ENCODE measurements around the gene SLC24A4. TPM values are rescaled to one million over a fixed set of nuclear protein-coding genes. Genes with fewer than 3 reads are reported as not detected.

Gene SLC24A4
- total RNA-seq, 4 donors from 2014 or later, result 6.9 to 15.1 (median 8.3) TPM

DNA sequence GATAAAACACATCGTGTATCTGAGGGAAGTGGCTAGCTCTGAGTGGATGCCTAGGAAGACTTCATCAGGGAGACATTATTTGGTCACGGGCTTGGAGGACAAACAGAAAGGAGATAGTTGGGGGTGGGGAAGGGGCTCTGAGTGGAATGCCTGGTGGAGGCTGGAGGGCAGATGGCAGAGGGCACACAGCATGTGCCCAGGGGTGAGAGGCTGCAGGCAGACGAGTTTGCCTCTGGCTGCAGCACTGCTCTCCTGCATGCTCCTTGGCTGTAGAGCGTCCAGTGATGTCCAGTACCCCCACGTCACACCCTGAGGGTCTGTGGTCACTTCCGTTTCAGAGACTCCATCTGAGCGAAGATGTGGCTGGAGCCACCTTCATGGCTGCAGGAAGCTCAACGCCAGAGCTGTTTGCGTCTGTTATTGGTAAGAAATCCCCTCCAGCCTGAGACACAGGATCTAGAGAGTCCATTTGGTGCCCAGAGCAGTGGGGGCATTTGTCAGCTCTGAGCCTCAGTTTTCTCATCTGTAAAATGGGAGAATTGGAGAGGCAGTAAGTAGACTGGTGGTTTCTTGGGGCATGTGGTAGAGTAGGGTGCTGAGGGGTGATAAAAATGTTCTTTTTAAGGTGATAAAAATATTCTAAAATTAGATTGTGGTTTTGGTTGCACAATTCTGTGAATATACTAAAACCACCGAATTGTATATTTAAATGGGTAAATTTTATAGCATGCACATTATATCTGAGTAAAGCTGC, 119.0 kb downstream of the SLC24A4 start:
- TF ChIP-seq POLR2A (IDR thresholded peaks at IDR 0.05), result no peak
- TF ChIP-seq, protein P1, sequence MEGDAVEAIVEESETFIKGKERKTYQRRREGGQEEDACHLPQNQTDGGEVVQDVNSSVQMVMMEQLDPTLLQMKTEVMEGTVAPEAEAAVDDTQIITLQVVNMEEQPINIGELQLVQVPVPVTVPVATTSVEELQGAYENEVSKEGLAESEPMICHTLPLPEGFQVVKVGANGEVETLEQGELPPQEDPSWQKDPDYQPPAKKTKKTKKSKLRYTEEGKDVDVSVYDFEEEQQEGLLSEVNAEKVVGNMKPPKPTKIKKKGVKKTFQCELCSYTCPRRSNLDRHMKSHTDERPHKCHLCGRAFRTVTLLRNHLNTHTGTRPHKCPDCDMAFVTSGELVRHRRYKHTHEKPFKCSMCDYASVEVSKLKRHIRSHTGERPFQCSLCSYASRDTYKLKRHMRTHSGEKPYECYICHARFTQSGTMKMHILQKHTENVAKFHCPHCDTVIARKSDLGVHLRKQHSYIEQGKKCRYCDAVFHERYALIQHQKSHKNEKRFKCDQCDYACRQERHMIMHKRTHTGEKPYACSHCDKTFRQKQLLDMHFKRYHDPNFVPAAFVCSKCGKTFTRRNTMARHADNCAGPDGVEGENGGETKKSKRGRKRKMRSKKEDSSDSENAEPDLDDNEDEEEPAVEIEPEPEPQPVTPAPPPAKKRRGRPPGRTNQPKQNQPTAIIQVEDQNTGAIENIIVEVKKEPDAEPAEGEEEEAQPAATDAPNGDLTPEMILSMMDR (IDR thresholded peaks at IDR 0.05), result no peak
- no peak for TF ChIP-seq EP300 (IDR thresholded peaks at IDR 0.05)
- no peaks in the 10 kb centered on the region for H3K36me3 ChIP-seq
- H3K27me3 ChIP-seq, result no peaks in the 10 kb centered on the region
- H3K9me3 ChIP-seq, result peaks cover 0 to 6% (median 0%) of the 10 kb centered on the region in 4 donors
- peaks cover 0 to 17% (median 4%) of the 10 kb centered on the region in 4 donors for H3K4me1 ChIP-seq
- peak overlapping the region in 2 of 4 donors; percentile 83 to 88 for H3K27ac ChIP-seq
- DNase-seq (ENCODE audit: low spot score in 2 of 2), result no peak
- WGBS, 2 donors, result 90 to 91% methylated on average over 10 of the region's 10 CpGs
- H3K4me3 ChIP-seq, result no peak overlapping the region

DNA sequence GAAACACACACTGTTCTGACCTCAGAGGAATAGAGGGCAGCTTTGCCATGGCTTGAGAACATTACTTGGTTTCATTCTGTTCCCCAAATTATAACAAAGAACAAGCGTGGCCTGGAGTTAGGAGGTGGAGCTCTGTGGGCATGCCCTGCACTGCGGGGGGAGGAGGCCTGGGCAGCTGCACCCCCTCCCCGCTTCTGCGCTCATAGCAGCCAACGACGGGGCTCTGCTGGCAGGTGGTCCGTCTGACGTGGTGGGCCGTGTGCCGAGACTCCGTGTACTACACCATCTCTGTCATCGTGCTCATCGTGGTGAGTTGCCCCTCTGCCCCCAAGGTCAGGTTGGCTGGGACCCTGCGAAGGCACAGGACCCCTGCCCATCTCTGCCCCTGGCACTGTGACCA, 120.2 kb downstream of the SLC24A4 start:
- H3K9me3 ChIP-seq, result peaks cover 0 to 6% (median 0%) of the 10 kb centered on the region in 4 donors
- peak overlapping the region in 3 of 4 donors; percentile 11 to 38 (median 14) for H3K4me3 ChIP-seq
- H3K27me3 ChIP-seq, result no peaks in the 10 kb centered on the region
- H3K4me1 ChIP-seq, result peaks cover 0 to 17% (median 4%) of the 10 kb centered on the region in 4 donors
- TF ChIP-seq EP300 (IDR thresholded peaks at IDR 0.05) (peak in 1 of 2 donors; percentile 58), POLR2A (IDR thresholded peaks at IDR 0.05) (no peak)
- TF ChIP-seq, protein P1 (IDR thresholded peaks at IDR 0.05), result no peak
- 69 to 74% methylated on average over 5 to 14 of the region's 14 CpGs for WGBS, 2 donors
- H3K27ac ChIP-seq, result peak overlapping the region; percentile 59 to 88 (median 81)
- DNase-seq (ENCODE audit: low spot score in 2 of 2), result no peak
- H3K36me3 ChIP-seq, result peaks cover 0 to 6% (median 0%) of the 10 kb centered on the region in 3 donors

DNA sequence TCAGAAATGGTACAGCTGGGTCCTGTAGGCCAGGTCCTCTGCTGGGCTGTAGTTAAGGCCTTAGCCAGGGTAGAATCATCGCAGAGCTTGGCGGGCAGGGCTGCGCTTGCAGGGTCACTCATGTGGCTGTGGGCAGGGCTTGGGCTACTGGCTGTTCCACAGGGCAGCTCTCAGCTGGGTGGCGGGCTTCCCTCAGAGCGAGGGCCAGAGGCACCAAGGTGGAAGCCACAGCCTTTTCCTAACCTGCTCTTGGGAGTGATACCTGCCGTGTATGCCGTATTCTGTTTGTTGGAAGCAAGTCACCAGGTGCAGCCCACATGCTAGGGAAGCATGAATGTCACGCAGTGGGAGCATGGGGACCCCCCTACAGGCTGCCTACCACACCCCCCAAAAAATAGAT, 120.8 kb downstream of the SLC24A4 start:
- H3K4me3 ChIP-seq, result peak overlapping the region in 3 of 4 donors; percentile 11 to 38 (median 14)
- 75 to 78% methylated on average over 8 of the region's 8 CpGs for WGBS, 2 donors
- H3K27me3 ChIP-seq, result no peaks in the 10 kb centered on the region
- peaks cover 0 to 6% (median 0%) of the 10 kb centered on the region in 3 donors for H3K36me3 ChIP-seq
- TF ChIP-seq, protein P1 (IDR thresholded peaks at IDR 0.05), result no peak
- TF ChIP-seq POLR2A (IDR thresholded peaks at IDR 0.05) (no peak), EP300 (IDR thresholded peaks at IDR 0.05) (no peak)
- H3K27ac ChIP-seq, result peak overlapping the region; percentile 59 to 88 (median 81)
- H3K4me1 ChIP-seq, result peaks cover 0 to 17% (median 4%) of the 10 kb centered on the region in 4 donors
- peaks cover 0 to 6% (median 0%) of the 10 kb centered on the region in 4 donors for H3K9me3 ChIP-seq
- DNase-seq (ENCODE audit: low spot score in 2 of 2), result no peak

DNA sequence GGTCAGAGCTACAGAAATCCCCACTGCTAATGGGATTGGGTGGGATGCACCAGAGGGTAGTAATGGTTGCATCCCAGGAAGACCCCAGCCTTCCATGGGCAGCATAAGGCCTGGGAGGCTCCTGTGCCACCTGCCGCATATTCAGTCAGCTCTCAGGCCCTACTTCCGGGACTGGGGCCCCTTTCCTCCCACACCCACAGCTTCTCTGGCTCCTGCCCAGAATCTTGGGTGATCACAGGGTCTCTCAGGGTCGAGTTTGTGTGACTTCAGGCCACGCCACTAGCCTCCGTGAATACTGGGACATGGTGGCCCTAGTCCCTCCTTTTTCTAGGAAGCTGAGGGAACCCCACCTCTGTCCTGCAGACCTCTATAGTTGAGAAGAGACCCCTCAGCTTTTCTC, 123.8 kb downstream of the SLC24A4 start:
- 60 to 87% methylated on average over 2 to 5 of the region's 5 CpGs for WGBS, 2 donors

More for the DNA sequence above, 123.8 kb downstream of the SLC24A4 start:
- TF ChIP-seq, protein P1 (IDR thresholded peaks at IDR 0.05), result no peak
- Histone ChIP-seq H3K27ac (peak overlapping the region in 3 of 4 donors; percentile 10 to 13 (median 10)), H3K9me3 (peaks cover 0 to 6% (median 0%) of the 10 kb centered on the region in 4 donors), H3K27me3 (no peaks in the 10 kb centered on the region), H3K4me1 (peaks cover 0 to 9% (median 4%) of the 10 kb centered on the region in 4 donors), H3K36me3 (peaks cover 0 to 6% (median 0%) of the 10 kb centered on the region in 3 donors), H3K4me3 (no peak overlapping the region)
- DNase-seq (ENCODE audit: low spot score in 2 of 2), result no peak
